Measurements from ENCODE around the gene PPP6R2.

DNA sequence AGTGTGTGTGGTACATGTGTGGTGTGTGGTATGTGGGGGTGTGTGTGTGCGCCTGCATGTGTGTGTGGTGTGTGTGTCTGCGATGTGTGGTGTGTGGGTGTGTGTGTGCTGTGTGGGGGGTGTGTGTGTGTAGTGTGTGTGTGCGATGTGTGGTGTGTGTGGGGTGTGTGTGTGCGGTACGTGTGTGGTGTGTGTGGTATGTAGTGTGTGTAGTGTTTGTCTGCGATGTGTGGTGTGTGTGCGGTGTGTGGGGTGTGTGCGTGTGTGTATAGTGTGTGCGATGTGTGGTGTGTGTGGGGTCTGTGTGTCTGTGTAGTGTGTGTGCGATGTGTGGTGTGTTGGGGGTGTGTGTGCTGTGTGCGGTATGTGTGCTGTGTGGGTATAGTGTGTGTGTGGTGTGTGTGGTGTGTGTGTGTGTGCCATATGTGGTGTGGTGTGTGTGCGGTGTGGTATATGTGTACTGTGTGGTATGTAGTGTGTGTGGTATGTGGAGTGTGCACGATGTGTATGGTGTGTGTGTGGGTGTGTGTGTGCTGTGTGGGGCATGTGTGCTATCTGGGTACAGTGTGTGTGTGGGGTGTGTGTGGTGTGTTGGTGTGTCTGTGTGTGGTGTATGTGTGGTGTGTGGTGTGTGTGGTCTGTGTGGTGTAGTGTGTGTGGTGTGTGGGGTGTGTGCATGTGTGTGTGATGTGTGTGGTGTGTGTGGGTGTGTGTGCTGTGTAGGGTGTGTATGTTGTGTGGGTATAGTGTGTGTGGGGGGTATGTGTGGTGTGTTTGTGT, 5.7 kb upstream of the PPP6R2 start:
- TF ChIP-seq CTCF (IDR thresholded peaks at IDR 0.05) (no peak), BHLHE40 (IDR thresholded peaks at IDR 0.05; ENCODE audit: low read depth, low read length) (no peak), KDM5A (IDR thresholded peaks at IDR 0.05) (no peak), POLR2A (IDR thresholded peaks at IDR 0.05; ENCODE audit: low read length) (no peak), EP300 (IDR thresholded peaks at IDR 0.05) (no peak)
- TF ChIP-seq, protein P1, sequence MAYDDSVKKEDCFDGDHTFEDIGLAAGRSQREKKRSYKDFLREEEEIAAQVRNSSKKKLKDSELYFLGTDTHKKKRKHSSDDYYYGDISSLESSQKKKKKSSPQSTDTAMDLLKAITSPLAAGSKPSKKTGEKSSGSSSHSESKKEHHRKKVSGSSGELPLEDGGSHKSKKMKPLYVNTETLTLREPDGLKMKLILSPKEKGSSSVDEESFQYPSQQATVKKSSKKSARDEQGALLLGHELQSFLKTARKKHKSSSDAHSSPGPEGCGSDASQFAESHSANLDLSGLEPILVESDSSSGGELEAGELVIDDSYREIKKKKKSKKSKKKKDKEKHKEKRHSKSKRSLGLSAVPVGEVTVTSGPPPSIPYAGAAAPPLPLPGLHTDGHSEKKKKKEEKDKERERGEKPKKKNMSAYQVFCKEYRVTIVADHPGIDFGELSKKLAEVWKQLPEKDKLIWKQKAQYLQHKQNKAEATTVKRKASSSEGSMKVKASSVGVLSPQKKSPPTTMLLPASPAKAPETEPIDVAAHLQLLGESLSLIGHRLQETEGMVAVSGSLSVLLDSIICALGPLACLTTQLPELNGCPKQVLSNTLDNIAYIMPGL (CRISPR knock-in tag; IDR thresholded peaks at IDR 0.05; ENCODE audit: borderline replicate concordance): no peak

Measured in A549 (cell line).